ENCODE measurements around the gene GDF10. TPM values are rescaled to one million over a fixed set of nuclear protein-coding genes. Genes with fewer than 3 reads are reported as not detected.

The GDF10 gene
- total and polyA plus RNA-seq, 9 of the 15 experiments (the other 6 are each of a cell fraction or from before 2014, with no cell fraction given) = 0.03 to 0.20 (median 0.11) TPM; not detected in 6

GRCh38 chr10:47282005-47282656 is 17.9 kb upstream of the GDF10 start (continued):
- TF ChIP-seq SMARCB1 (IDR thresholded peaks at IDR 0.05; ENCODE audit: insufficient read length, low read depth) (no peak), MCM2 (IDR thresholded peaks at IDR 0.05; ENCODE audit: low read depth) (no peak), ZNF717 (CRISPR knock-in tag; IDR thresholded peaks at IDR 0.05) (no peak), CHD1 (IDR thresholded peaks at IDR 0.05; ENCODE audit: low read length) (no peak), SMARCA4 (IDR thresholded peaks at IDR 0.05) (no peak)

GRCh38 chr10:47282657-47283018 is 17.4 kb upstream of the GDF10 start:
- Histone ChIP-seq H3K27me3 (ENCODE audit: control insufficient read depth in 2 of 2, insufficient read depth in 2 of 2, low read length in 2 of 2) (peaks cover 10 to 64% of the 10 kb centered on the region in 2 experiments; a peak in 4 of 5 replicates), H4K20me1 (replicated peaks; ENCODE audit: control insufficient read depth, insufficient read depth, low read length) (0 out of 2 replicates have a peak, but pooled peaks cover 17% of the 10 kb centered on the region), H3K4me2 (ENCODE audit: insufficient read depth, low read length) (no peak overlapping the region), H2AFZ (ENCODE audit: low read depth, low read length) (no peak overlapping the region), H3K9me1 (ENCODE audit: control insufficient read depth, insufficient read depth, low read length) (no peaks in the 10 kb centered on the region), H3K4me3 (no peak overlapping the region), H3K79me2 (ENCODE audit: control insufficient read depth, insufficient read depth, low read length) (no peaks in the 10 kb centered on the region), H3K9me3 (replicated peaks; ENCODE audit: control insufficient read depth, insufficient read depth, low read depth, low read length) (no peaks in the 10 kb centered on the region), H3K27ac (ENCODE audit: extremely low read depth, low read depth, low read length) (no peak overlapping the region), H3K9ac (ENCODE audit: insufficient read depth in 1 of 2, low read depth in 2 of 2, low read length in 2 of 2) (peak overlapping the region in 1 of 2 experiments; percentile 28; a peak in 1 of 4 replicates), H3K36me3 (ENCODE audit: control insufficient read depth, insufficient read depth, low read length) (no peaks in the 10 kb centered on the region), H3K4me1 (replicated peaks in 1 of 2; ENCODE audit: control insufficient read depth in 2 of 2, insufficient read depth in 2 of 2, low read length in 2 of 2) (peaks cover 0 to 5% of the 10 kb centered on the region in 2 experiments; a peak in 3 of 5 replicates)
- FAIRE-seq = no peak
- WGBS (ENCODE audit: insufficient coverage, low coverage, missing lambda C conversion rate) = 0% methylated on average over 6 of the region's 6 CpGs
- DNase-seq (ENCODE audit: extremely low read depth in 1 of 4, low spot score in 3 of 4) = no peak
- no TSS peak for BruUV-seq (replicated peaks)
- no peak for ATAC-seq
- POLR2A ChIA-PET = interaction anchor here (0.5 to 1.2 kb wide), 3 partner anchors 23 to 270 kb away, joined by 3 read pairs; partner anchors contain the start of gene GDF2
- CTCF ChIA-PET (ENCODE audit: low intra/inter-chr PET ratio) = no interaction called here
- intact Hi-C loops (cut with micrococcal nuclease) (no loop called here), in situ Hi-C loops (cut with MboI) (no loop called here)
- no peak for TF ChIP-seq ZNF384 (IDR thresholded peaks at IDR 0.05; ENCODE audit: low read depth, low read length)
- no peak for TF ChIP-seq TBP (optimal IDR thresholded peaks at IDR 0.05; ENCODE audit: low read depth, low read length)
- TF ChIP-seq ZNF146 (CRISPR knock-in tag; IDR thresholded peaks at IDR 0.05; ENCODE audit: unreplicated experiment) = no peak
- no peak for TF ChIP-seq ZMIZ1 (IDR thresholded peaks at IDR 0.05; ENCODE audit: low read depth in 2 of 2, low read length in 2 of 2)
- TF ChIP-seq MCM2 (IDR thresholded peaks at IDR 0.05; ENCODE audit: low read depth) = no peak
- TF ChIP-seq KLF6 (CRISPR knock-in tag; IDR thresholded peaks at IDR 0.05; ENCODE audit: borderline replicate concordance) = no peak
- TF ChIP-seq KLF1 (tag; IDR thresholded peaks at IDR 0.05) = no peak
- no peak for TF ChIP-seq SMAD1 (IDR thresholded peaks at IDR 0.05; ENCODE audit: low read depth, low read length, partially characterized antibody)
- TF ChIP-seq MTA1 (IDR thresholded peaks at IDR 0.05; ENCODE audit: borderline replicate concordance) = no peak
- TF ChIP-seq ASH1L (IDR thresholded peaks at IDR 0.05; ENCODE audit: borderline replicate concordance, low read depth, partially characterized antibody) = no peak
- TF ChIP-seq DPF2 (IDR thresholded peaks at IDR 0.05) = no peak
- TF ChIP-seq TCF7L2 (IDR thresholded peaks at IDR 0.05; ENCODE audit: low read depth, low read length) = no peak
- TF ChIP-seq HINFP (tag; conservative IDR thresholded peaks at IDR 0.05; ENCODE audit: low read depth) = no peak

All from K562 (cell line).